ENCODE data around the gene DENND4C.
"Not testable (repeated sequence)": the region's sequence is repeated elsewhere in the genome, so short reads cannot be mapped to it uniquely, and the experiment has no call there.

Gene DENND4C

DNA sequence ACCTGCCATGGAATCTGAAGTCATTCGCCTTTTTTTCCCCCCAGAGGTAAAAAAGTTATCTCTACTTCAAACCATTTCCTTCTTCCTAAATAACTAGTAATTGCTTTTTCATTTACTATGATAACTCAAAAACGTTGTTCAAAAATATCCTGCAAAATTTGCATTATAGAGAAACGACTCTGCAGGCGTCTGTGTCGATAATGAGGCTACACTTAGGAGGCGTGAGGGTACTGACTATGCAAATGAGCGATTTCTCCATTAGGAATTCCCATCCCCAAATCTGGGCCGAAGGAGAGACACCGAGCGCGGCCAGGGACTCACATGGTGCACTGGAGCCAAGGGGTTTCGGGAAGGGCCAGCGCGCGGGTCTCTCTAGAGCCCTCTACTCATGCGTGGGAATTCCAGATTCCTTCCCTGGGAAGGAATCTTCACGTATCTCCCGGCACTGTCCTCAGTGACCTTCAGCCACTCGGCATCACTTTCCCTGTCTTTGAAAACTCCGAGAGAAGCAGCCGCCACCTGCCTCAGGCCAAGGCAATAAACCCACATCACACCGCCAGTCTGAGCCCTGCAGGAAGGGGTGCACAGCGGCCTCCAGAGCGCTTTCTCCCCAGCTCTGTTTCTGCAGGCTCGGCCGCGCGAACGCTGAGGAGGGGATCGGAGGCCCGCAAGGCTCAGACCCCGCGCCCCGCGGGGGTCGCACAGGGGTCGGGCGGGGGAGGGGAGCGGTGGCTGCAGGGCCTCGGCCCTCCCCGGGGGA lies 718 bp upstream of the DENND4C start:
- no peak for DNase-seq

DNA sequence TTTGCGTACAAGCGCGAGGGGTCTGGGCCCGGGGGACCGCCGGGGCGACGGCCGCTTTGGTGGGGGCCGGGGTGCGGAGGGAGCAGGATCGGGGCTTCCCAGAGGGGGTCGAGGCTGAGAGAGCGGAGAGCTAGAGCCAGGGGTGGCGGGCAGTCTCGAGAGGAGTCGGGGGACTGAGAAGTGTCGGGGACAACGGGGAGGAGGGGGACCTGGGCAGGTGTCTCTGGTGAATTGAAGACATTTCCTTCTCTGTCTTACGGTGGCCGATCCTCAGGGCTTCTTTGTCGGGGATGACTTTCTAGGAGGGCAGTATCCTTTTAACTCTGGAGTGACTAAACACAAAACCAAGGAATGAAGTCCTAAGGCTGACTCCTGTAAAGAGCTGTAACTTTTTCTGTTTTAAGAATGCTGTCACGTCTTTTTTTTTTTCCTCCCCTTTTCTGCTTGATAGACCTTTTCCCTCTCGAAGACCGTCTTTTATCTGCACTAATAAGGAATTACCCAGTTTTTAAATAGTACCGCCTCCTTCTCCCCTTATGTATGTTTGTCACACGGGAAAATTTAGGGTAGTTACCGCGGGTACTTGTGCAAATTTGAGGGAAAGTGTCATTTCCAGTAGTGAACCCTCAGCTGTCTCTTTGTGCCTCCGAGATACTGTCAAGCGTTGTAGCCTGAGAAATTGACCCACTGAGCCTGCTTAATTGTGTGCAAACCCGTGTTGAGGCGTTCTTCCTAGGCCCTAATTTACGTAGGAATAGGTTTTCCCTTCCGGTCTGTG lies 822 bp downstream of the DENND4C start:
- peak; percentile 25 for DNase-seq

DNA sequence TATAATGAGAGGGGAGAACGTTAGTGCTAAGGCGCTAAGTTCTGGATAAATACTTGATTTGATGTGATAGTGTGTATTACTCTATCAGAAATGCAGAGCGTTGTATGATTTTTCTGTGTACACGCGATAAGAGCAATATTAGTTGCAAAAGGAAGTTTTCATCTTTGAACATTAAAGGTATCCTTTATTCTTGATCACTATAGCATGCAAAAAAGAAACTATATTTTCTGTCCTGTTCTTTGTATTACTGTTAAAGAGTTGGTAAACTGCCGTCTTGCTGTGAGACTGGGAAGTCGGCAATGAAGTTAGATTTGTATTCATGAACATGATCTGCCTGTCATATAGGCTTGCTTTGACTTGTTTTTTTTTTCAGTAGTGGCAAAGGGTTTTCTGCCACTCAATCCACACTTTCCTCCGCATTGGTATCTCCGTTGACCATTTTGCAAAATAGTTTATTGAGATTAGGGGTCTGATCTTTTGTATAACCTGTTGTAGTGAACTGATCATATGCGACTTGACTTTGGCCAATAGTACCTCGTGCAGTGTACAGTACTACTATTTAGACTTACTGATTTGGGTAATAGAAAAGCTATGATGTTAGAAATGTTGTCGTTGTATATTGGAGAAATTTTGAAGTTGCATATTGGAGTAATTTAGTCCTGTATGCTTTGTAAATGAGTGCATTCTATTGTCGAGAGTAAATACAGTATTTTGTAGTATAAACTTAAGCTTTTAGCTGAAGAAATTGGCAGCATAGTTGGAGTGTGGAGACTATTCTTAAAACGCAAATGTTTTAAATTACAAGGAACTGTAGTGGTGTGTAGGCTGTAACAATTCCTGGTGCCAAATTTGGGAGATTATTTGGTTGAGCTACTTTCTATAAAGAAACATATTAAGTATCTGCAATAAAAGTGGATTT lies 1.7 kb downstream of the DENND4C start:
- DNase-seq, result no peak

DNA sequence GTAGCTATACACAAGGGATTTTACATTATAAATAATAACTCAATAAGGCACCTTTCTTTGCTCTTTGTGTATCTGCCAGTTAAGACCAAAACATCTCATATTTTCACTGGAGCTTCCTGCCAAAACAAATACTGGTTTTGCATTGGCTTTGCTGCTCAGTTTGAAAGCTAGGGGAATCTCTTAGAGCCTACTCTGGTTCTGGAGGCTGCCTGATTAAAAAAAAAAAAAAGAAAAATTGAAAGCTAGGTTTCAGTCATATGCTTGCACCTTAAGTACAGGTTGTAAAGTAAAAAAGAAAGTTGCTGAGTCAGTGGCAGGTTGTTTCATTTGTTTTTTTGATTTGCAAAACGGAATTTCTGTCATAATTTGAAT lies 2.3 kb downstream of the DENND4C start:
- peak; percentile 8 for DNase-seq

DNA sequence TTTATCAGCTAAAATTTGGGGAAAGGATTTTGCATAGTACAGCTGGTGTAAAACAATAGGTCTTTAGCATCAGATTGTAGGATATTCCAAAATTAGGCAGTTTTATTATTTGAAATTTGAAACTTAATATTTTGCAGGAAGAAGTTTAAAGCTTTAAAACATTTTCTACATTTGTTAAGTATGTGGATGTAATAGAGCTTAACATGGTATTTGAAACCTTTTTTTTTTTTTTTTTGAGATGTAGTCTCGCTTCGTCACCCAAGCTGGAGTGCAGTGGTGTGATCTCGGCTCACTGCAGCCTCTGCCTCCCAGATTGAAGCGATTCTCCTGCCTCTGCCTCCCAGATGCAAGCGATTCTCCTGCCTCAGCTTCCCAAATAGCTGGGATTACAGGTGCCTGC lies 2.9 kb downstream of the DENND4C start:
- DNase-seq, result no peak

DNA sequence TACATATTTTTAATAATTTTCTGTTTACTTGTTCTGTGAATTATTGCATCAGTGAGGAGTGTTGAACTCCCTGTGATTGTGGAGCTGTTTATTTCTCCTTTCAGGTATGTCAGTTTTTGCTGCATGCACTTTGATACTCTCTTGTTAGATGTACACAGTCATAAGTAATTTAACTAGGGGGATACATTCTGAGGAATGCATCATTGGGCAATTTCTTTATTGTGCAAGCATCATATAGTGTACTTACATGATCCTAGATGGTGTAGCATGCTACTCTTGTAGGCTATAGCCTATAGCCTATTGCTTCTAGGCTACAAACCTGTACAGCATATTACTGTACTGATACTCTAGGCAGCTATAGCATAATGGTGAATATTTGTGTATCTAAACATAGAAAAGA lies 9.5 kb downstream of the DENND4C start:
- DNase-seq, result no peak

DNA sequence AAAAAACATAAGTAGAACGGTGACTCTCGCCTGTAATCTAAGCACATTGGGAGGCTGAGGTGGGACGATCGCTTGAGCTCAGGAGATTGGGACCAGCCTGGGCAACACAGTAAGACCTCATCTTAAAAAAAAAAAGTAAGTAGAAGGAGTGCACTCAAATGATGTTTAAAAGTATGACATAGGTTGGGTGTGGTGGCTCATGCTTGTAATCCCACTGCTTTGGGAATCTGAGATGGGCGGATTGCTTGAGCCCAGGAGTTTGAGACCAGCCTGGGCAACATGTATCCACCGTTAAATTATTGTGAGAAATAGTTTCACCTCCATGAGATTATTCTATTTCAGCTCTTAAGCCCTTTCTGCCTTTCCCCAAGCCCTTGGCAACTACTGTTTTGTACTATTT lies 11.2 kb downstream of the DENND4C start:
- no peak for DNase-seq

DNA sequence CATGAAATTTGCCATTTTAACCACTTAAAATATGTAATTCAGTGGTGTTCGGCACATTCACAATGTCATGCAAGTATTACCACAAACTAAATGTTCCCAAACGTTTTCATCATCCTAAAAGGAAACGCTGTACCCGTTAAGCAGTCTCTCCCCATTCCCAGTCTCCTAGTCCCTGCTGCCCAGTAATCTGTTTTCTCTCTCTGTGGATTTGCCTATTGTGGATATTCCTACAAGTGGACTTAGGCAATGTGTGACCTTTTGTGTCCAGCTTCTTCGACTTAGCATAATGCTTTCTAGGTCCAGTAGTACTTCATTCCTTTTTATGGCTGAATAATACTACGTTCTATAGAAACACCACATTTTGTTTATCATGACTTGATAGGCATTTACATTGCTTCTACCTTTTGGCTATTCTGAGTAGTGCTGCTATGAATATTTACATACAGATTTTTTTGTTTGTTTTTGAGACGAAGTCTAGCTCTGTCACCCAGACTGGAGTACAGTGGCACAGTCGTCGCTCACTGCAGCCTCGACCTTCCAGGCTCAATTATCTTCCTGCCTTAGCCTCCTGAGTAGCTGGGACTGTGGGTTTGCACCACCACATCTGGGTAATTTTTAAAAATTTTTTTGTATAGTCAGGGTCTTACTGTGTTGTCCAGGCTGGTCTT lies 13.0 kb downstream of the DENND4C start:
- no peak for DNase-seq

DNA sequence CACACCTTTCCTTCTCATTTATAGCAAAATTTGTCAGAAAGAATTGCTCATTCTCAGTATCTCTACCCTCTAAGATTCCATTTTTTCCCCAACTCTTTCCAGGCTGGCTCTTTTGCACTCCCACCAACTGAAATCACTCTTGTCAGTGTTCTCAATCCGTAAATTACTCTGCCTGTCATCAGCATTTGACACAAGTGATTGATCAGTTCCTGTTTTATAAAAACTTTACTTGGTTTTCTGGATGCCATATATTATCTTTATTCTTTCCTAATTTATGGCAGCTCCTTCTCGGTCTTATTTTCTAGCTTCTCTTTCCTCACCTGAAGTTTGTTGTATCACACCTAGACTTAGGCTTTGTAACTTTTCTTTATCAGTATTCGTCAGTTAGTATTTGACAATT lies 16.4 kb downstream of the DENND4C start:
- DNase-seq, result no peak

DNA sequence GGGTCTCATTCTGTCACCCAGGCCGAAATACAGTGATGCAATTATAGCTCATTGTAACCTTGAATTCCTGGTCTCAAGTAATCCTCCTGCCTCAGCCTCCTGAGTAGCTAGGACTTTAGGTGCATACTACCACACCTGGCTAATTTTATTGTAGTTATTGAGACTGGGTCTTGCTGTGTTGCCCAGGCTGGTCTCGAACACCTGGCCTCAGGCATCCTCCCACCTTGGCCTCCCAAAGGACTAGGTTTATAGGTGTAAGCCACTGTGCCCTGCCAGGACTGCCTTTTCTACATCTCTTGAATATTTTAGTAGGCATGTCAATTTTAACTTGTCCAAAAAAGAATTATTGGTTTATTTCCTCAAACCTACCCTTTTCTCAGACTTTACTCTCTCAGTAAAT lies 16.9 kb downstream of the DENND4C start:
- DNase-seq, result no peak

DNA sequence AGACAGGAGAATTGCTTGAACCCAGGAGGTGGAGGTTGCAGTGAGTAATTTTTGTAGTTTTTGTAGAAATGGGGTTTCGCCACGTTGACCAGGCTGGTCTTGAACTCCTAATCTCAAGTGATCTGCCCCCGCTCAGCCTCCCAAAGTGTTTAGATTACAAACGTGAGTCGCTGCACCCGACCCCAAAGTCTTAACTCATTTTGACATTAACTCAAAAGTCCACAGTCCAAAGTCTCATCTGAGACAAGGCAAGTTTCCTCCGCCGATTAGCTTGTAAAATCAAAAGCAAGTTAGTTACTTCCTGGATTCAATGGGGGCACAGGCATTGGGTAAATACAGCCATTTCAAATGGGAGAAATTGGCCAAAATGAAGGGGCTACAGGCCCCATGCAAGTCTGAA lies 19.9 kb downstream of the DENND4C start:
- DNase-seq, result not testable (repeated sequence)

DNA sequence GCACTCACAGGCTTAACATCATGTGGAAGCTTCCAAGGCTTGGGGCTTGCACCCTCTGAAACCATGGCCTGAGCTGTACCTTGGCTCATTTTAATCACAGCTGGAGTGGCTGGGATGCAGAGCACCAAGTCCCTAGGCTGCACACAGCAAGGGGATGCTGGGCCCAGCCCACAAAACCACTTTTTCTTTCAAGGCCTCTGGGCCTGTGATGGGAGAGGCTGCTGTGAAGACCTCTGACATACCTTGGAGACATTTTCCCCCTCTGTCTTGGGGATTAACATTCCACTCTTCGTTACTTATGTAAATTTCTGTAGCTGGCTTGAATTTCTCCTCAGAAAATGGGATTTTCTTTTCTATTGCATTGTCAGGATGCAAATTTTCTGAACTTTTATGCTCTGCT lies 20.7 kb downstream of the DENND4C start:
- DNase-seq, result not testable (repeated sequence)

DNA sequence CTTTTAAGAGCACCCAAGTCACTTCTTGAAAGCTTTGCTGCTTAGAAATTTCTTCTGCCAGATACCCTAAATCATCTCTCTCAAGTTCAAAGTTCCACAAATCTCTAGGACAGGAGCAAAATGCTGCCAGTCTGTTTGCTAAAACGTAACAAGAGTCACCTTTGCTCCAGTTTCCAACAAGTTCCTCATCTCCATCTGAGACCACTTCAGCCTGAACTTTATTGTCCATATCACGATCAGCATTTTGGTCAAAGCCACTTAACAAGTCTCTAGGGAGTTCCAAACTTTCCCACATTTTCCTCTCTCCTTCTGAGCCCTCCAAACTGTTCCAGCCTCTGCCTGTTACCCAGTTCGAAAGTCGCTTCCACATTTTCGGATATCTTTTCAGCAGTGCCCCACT lies 21.1 kb downstream of the DENND4C start:
- DNase-seq, result not testable (repeated sequence)

DNA sequence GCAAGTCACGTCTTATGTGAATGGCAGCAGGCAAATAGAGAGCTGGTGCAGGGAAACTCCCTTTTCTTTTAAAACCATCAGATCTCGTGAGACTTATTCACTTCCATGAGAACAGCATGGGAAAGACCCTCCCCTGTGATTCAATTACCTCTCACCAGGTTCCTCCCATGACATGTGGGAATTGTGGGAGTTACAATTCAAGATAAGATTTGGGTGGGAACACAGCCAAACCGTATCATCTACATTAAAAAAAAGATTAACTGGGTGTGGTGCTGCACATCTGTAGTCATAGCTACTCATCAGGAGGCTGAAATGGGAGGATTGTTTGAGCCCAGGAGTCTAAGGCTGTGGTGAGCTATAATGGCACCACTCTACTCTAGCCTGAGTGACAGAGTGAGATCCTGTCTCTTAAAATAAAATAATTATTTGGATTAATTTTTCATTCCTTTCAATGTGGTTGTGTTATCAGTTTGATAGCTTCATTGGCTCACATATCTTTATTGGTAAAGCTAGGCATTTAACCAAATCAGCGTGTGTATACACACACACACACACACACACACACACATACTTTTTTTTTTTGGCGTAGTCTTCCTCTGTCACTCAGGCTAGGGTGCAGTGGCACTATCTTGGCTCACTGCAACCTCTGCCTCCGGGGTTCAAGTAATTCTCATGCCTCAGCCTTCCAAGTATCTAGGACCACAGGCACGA lies 21.8 kb downstream of the DENND4C start:
- no peak for DNase-seq

DNA sequence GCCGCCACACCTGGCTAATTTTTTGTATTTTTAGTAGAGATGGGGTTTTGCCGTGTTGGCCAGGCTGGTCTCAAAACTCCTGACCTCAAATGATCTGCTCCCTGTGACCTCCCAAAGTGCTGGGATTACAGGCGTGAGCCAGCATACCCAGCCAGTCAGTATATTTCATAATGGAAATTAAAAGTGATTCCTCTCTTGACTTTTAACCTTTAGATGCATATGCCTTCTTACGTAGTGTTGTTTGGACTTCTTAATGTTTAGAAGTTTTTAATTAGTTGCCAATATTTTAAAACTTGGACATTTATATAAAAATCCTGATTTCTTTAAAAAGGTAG lies 22.4 kb downstream of the DENND4C start:
- DNase-seq, result no peak

DNA sequence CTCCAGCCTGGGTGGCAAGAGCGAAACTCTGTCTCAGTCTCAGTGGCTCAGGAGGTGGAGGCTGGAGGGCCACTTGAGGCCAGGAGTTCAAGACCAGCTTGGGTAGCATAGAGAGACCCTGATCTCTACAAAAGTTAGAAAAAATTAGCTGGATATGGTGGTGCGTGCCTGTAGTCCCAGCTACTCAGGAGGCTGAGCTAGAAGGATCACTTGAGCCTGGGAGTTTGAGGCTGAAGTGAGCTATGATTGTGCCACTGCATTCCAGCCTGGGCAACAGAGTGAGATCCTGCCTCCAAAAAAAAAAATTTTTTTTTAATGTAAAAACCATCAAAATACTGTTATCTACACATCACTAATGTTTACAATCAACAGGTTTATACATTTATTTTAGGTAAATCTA lies 24.6 kb downstream of the DENND4C start:
- no peak for DNase-seq

DNA sequence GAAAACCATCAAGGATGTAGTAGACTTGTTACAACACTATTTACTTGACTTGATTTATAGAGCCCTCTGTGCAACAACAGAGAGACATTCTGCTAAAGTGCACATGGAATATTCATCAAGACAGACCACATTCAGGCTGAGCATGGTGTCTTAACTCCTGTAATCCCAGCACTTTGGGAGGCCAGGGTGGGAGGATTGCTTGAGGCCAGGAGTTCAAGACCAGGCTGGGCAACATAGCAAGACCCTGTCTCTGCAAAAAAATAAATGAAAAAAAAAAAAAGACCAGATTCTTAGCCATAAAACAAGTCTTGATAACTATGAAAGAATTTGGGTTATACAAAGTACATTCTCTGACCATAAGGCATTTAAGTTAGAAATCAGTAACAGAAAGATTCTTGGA lies 25.3 kb downstream of the DENND4C start:
- no peak for DNase-seq

DNA sequence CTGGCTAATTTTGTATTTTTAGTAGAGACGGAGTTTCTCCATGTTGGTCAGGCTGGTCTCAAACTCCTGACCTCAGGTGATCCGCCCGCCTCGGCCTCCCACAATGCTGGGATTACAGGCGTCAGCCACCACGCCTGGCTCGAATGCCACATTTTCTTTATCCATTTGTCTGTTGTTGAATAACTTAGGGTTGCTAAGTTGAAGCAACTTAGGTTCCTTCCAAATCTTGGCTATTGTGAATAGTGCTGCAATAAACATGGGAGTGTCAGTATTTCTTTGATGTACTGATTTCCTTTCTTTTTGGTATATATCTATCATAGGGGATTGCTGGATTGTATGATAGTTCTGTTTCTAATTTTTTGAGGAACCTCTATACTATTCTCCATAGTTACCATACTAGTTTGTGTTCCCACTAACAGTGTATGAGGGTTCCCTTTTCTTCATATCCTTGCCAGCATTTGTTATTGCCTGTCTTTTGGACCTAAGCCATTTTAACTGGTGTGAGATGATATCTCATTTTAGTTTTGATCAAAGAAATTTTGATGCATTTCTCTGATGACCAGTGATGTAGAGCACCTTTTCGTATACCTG lies 29.3 kb downstream of the DENND4C start:
- not testable (repeated sequence) for DNase-seq

DNA sequence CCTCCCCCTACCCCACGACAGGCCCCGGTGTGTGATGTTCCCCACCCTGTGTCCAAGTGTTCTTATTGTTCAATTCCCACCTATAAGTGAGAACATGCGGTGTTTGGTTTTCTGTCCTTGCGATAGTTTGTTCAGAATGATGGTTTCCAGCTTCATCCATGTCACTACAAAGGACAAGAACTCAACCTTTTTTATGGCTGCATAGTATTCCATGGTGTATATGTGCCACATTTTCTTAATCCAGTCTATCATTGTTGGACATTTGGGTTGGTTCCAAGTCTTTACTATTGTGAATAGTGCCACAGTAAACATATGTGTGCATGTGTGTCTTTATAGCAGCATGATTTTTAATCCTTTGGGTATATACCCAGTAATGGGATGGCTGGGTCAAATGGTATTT lies 35.1 kb downstream of the DENND4C start:
- DNase-seq, result not testable (repeated sequence)

DNA sequence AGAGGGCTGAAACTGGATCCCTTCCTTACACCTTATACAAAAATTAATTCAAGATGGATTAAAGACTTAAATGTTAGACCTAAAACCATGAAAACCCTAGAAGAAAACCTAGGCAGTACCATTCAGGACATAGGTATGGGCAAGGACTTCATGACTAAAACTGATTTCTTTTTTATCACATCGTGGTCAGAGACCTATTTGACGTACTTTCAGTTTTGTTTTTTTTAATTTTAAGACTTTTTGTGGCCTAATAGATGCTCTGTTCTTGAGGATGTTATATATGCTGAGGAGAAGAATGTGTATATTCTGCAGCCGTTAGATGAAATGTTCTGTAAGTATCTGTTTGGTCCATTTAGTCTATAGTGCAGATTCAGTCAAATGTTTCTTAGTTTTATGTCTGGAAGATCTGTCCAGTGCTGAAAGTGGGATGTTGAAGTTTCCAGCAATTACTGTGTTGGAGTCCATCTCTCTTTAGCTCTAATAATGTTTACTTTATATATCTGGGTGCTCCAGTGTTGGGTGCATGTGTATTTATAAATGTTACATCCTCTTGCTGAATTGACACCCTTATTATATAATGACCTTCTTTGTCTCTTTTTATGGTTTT lies 36.4 kb downstream of the DENND4C start:
- DNase-seq, result not testable (repeated sequence)

DNA sequence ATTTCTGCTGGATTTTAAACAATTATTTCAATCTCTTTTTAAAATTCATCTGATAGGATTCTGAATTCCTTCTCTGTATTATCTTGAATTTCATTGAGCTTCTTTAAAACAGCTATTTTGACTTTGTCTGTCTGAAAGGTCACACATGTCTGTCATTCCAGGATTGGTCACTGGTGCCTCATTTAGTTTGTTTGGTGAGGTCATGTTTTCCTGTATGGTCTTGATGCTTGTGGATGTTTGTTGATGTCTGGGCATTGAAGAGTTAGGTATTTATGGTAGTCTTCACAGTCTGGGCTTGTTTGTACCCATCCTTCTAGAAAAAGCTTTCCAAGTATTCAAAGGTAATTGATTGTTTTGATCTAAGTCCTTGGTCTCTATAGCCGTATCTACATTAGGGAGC lies 39.1 kb downstream of the DENND4C start:
- DNase-seq, result no peak
